ENCODE results near the gene ZRANB2. TPM values are rescaled to one million over a fixed set of nuclear protein-coding genes. Genes with fewer than 3 reads are reported as not detected.

The ZRANB2 gene
- total RNA-seq, 1 experiment from 2014 or later = 54.2 TPM

DNA sequence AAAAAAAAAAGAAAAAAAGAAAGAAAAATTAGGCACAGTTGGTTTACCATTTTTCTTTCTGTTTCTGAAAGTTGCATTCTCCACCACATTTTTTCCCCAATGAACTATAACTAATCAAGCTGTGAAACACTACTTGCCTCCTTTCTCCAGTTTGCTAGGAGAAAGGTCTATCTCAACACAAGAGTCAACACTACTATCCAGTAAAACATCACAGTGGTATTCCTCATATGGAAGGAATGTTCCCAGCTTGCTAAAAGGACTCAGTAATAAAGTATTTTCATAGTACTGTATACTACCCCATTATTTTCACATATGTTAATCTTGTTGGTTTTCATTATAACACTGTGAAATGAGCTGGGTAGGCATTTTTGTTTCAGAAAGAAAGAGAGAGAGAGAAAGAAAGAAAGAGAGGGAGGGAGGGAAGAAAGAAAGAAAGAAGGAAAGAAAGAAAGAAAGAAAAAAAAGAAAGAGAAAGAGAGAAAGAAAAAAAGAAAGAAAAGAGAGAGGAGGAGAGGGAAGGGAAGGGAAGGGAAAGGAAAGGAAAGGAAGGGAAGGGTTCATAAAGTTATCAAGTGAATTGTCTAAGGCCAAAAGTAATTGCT lies 41.1 kb downstream of the ZRANB2 start:
- TF ChIP-seq, protein P1, sequence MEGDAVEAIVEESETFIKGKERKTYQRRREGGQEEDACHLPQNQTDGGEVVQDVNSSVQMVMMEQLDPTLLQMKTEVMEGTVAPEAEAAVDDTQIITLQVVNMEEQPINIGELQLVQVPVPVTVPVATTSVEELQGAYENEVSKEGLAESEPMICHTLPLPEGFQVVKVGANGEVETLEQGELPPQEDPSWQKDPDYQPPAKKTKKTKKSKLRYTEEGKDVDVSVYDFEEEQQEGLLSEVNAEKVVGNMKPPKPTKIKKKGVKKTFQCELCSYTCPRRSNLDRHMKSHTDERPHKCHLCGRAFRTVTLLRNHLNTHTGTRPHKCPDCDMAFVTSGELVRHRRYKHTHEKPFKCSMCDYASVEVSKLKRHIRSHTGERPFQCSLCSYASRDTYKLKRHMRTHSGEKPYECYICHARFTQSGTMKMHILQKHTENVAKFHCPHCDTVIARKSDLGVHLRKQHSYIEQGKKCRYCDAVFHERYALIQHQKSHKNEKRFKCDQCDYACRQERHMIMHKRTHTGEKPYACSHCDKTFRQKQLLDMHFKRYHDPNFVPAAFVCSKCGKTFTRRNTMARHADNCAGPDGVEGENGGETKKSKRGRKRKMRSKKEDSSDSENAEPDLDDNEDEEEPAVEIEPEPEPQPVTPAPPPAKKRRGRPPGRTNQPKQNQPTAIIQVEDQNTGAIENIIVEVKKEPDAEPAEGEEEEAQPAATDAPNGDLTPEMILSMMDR (IDR thresholded peaks at IDR 0.05; ENCODE audit: insufficient read depth in 1 of 2, low read depth in 1 of 2, low read length in 1 of 2, severe bottlenecking in 1 of 2, unreplicated experiment in 1 of 2) = no peak
- Mint-ChIP-seq H3K27me3 (ENCODE audit: insufficient read depth, unreplicated experiment) (peaks cover 13% of the 10 kb centered on the region), H3K4me3 (ENCODE audit: unreplicated experiment) (no peak overlapping the region), H3K4me1 (ENCODE audit: low read depth, unreplicated experiment) (no peaks in the 10 kb centered on the region), H3K27ac (ENCODE audit: unreplicated experiment) (no peak overlapping the region), H3K9me3 (ENCODE audit: unreplicated experiment) (no peaks in the 10 kb centered on the region), H3K36me3 (ENCODE audit: insufficient read depth, unreplicated experiment) (no peaks in the 10 kb centered on the region)
- POLR2A ChIA-PET = interaction anchor here (0.6 kb wide), 1 partner anchor 37 kb away, joined by 3 read pairs; no protein-coding TSS in a partner anchor
- intact Hi-C loops (cut with micrococcal nuclease; ENCODE audit: unreplicated experiment) = no loop called here
- Histone ChIP-seq H3K4me1 (no peaks in the 10 kb centered on the region), H3K9me3 (no peaks in the 10 kb centered on the region), H3K4me3 (ENCODE audit: low read depth, low read length) (no peak overlapping the region), H3K36me3 (ENCODE audit: control insufficient read depth, insufficient read depth, low read length) (no peaks in the 10 kb centered on the region), H3K27me3 (replicated peaks; ENCODE audit: control insufficient read depth, insufficient read depth, low read length) (no peaks in the 10 kb centered on the region)
- no peak for DNase-seq
- CTCF ChIA-PET = no interaction called here
- BruUV-seq (replicated peaks) = no TSS peak

DNA sequence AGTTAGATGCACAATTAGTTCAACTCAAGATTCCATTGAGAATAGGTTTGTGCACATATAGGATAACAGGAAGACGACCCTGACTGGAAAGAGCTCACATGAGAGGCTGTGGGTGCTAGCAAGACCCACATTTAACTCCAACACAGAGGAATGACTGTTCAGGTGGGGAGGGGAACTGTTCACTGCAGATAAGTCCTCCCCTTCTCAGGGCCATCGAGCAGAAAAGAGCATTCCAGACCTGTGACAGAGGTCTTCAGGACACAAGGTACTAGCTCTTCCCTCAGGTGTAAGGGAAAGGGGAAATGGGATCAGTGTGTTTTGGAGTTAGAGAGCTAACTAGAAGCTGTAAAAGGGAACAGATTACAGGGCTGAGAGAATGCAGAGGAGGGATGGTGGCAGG lies 41.9 kb downstream of the ZRANB2 start:
- no peaks in the 10 kb centered on the region for H3K9me3 ChIP-seq
- no peaks in the 10 kb centered on the region for H3K27me3 ChIP-seq (replicated peaks; ENCODE audit: control insufficient read depth, insufficient read depth, low read length)
- CTCF ChIA-PET = no interaction called here
- Mint-ChIP-seq H3K27ac (ENCODE audit: unreplicated experiment) (no peak overlapping the region), H3K4me3 (ENCODE audit: unreplicated experiment) (no peak overlapping the region), H3K36me3 (ENCODE audit: insufficient read depth, unreplicated experiment) (no peaks in the 10 kb centered on the region), H3K27me3 (ENCODE audit: insufficient read depth, unreplicated experiment) (peaks cover 13% of the 10 kb centered on the region), H3K9me3 (ENCODE audit: unreplicated experiment) (no peaks in the 10 kb centered on the region), H3K4me1 (ENCODE audit: low read depth, unreplicated experiment) (no peaks in the 10 kb centered on the region)
- POLR2A ChIA-PET = interaction anchor here (0.6 kb wide), 1 partner anchor 38 kb away, joined by 3 read pairs; no protein-coding TSS in a partner anchor
- TF ChIP-seq, protein P1 (IDR thresholded peaks at IDR 0.05; ENCODE audit: insufficient read depth in 1 of 2, low read depth in 1 of 2, low read length in 1 of 2, severe bottlenecking in 1 of 2, unreplicated experiment in 1 of 2) = no peak
- H3K4me1 ChIP-seq = no peaks in the 10 kb centered on the region
- no peak for DNase-seq
- no peak overlapping the region for H3K4me3 ChIP-seq (ENCODE audit: low read depth, low read length)
- intact Hi-C loops (cut with micrococcal nuclease; ENCODE audit: unreplicated experiment) = no loop called here
- no TSS peak for BruUV-seq (replicated peaks)
- H3K36me3 ChIP-seq (ENCODE audit: control insufficient read depth, insufficient read depth, low read length) = no peaks in the 10 kb centered on the region

DNA sequence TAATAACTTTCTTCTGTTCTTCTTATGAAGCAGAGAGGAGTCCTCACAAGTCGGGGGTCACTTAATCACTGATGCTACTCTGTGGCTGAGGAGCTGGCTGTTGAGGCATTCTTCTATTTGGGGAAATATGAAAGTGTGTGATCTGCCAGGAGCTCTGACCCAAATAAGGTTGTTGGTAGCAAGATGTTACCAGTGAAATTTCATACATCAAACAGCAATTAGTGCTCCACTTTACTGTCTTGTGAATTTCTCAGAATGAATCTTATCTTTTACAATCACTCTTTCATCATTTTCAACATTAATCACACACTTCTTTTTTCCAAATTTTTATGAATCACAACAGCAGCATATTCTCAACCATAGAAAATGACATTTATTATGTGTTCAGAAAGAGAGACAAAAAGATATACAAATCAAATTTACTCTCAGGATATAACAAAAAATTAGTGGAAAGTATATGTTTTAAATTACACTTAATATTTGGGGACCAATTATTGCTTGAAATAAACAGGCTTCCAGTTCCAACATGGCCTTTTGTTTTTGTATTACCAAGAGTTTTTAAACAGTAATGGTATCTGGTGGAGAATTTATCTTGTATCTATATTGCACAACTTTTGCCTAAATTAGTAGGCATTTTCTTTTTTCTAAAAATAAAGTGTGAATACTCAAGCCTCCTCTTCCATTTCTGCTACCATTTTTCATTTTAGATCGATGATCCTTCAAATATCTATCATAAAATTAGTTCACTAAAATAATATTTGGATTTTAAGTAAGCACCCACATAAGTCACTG lies 42.8 kb downstream of the ZRANB2 start:
- H3K4me3 ChIP-seq (ENCODE audit: low read depth, low read length) = no peak overlapping the region
- Mint-ChIP-seq H3K27me3 (ENCODE audit: insufficient read depth, unreplicated experiment) (peaks cover 13% of the 10 kb centered on the region), H3K4me3 (ENCODE audit: unreplicated experiment) (no peak overlapping the region), H3K27ac (ENCODE audit: unreplicated experiment) (no peak overlapping the region), H3K9me3 (ENCODE audit: unreplicated experiment) (no peaks in the 10 kb centered on the region), H3K36me3 (ENCODE audit: insufficient read depth, unreplicated experiment) (no peaks in the 10 kb centered on the region), H3K4me1 (ENCODE audit: low read depth, unreplicated experiment) (no peaks in the 10 kb centered on the region)
- intact Hi-C loops (cut with micrococcal nuclease; ENCODE audit: unreplicated experiment) = no loop called here
- H3K36me3 ChIP-seq (ENCODE audit: control insufficient read depth, insufficient read depth, low read length) = no peaks in the 10 kb centered on the region
- H3K27me3 ChIP-seq (replicated peaks; ENCODE audit: control insufficient read depth, insufficient read depth, low read length) = no peaks in the 10 kb centered on the region
- ChIA-PET POLR2A (no interaction called here), CTCF (no interaction called here)
- DNase-seq = no peak
- H3K9me3 ChIP-seq = no peaks in the 10 kb centered on the region
- TF ChIP-seq, protein P1 (IDR thresholded peaks at IDR 0.05; ENCODE audit: insufficient read depth in 1 of 2, low read depth in 1 of 2, low read length in 1 of 2, severe bottlenecking in 1 of 2, unreplicated experiment in 1 of 2) = no peak
- BruUV-seq (replicated peaks) = no TSS peak
- H3K4me1 ChIP-seq = no peaks in the 10 kb centered on the region

Measured in Caco-2 (cell line).